ENCODE results near the gene CLTCL1.

The CLTCL1 gene

GRCh38 chr22:19134176-19134831 is 157.2 kb downstream of the CLTCL1 start:
- no peak for DNase-seq (ENCODE audit: extremely low read depth in 1 of 2, low read depth in 1 of 2)

GRCh38 chr22:19133561-19133960 is 158.0 kb downstream of the CLTCL1 start:
- no peak for DNase-seq (ENCODE audit: extremely low read depth in 1 of 2, low read depth in 1 of 2)

GRCh38 chr22:19132693-19133400 is 158.7 kb downstream of the CLTCL1 start:
- DNase-seq (ENCODE audit: extremely low read depth in 1 of 2, low read depth in 1 of 2), result no peak

- DNase-seq (ENCODE audit: extremely low read depth in 1 of 2, low read depth in 1 of 2), result no peak
Observed at GRCh38 chr22:19132153-19132552, 159.4 kb downstream of the CLTCL1 start.

GRCh38 chr22:19131685-19132015 is 159.9 kb downstream of the CLTCL1 start:
- no peak for DNase-seq (ENCODE audit: extremely low read depth in 1 of 2, low read depth in 1 of 2)

- DNase-seq (ENCODE audit: extremely low read depth in 1 of 2, low read depth in 1 of 2), result no peak
Observed at GRCh38 chr22:19130959-19131684, 160.4 kb downstream of the CLTCL1 start, which contains the start of gene TSSK2. Gene TSSK2 (plus strand): TSS chr22:19131308. CDS start chr22:19131400, 92 bp downstream.

- DNase-seq (ENCODE audit: extremely low read depth in 1 of 2, low read depth in 1 of 2), result no peak
Observed at GRCh38 chr22:19129871-19130270, 161.6 kb downstream of the CLTCL1 start.

Data from stimulated activated CD8-positive, alpha-beta memory T cell treated with anti-CD3 and anti-CD28 coated beads, Interleukin-7, amount 100 ng/mL, for 48 hours (primary cell).